Caco-2 (cell line): ENCODE measurements around the gene SLC5A10. TPM values are rescaled to one million over a fixed set of nuclear protein-coding genes. Genes with fewer than 3 reads are reported as not detected.

Experiments
- BruUV-seq: library from RNA; stranded (reverse); fragments of 400-500 nt; replicated peaks from 2 replicates; lab custom pipeline; 2021; lab: Mats Ljungman, UMichigan
- CTCF ChIA-PET: fragments of 300-600 bp; sonication (Branson Sonifier 250); formaldehyde crosslinking; loops from one replicate; lab custom pipeline; 2022; ENCODE audit warnings: antibody characterized with exemption; lab: Charles Lee
- POLR2A ChIA-PET: fragments of 300-600 bp; sonication (Branson Sonifier 250); formaldehyde crosslinking; loops from one replicate; lab custom pipeline; 2022; ENCODE audit warnings: antibody characterized with exemption; lab: Charles Lee
- DNase-seq, 2 experiments: peaks; one replicate each; pipeline versions ENCODE4 v3.0.0 to v3.0.0-alpha.2; 2020 to 2022
- H3K27me3 ChIP-seq: replicated peaks from 2 replicates; pipeline ENCODE4 v1.6.0; 2011; ENCODE audit warnings: low read length; ENCODE audit not compliant: control insufficient read depth, insufficient read depth
- H3K36me3 ChIP-seq: 2 replicates; pipeline ENCODE4 v1.5.1; 2011; ENCODE audit warnings: low read length; ENCODE audit not compliant: control insufficient read depth, insufficient read depth
- H3K4me1 ChIP-seq: fragments of 250-450 bp; sonication (Bioruptor Pico); 2 replicates; pipeline ENCODE4 v1.5.1; 2020; ENCODE audit warnings: mild to moderate bottlenecking
- H3K4me3 ChIP-seq: 2 replicates; pipeline ENCODE4 v1.5.1; 2011; ENCODE audit warnings: low read depth, mild to moderate bottlenecking, control low read depth, low read length
- H3K9me3 ChIP-seq: fragments of 250-450 bp; sonication (Bioruptor Pico); 2 replicates; pipeline ENCODE4 v1.5.1; 2020; ENCODE audit warnings: mild to moderate bottlenecking, moderate library complexity
- H3K27ac Mint-ChIP-seq: one replicate; pipeline ENCODE4 v1.8.0; 2022; ENCODE audit warnings: mixed read lengths; ENCODE audit not compliant: unreplicated experiment
- H3K27me3 Mint-ChIP-seq: one replicate; pipeline ENCODE4 v1.8.0; 2022; ENCODE audit warnings: mixed read lengths; ENCODE audit not compliant: insufficient read depth, unreplicated experiment
- H3K36me3 Mint-ChIP-seq: one replicate; pipeline ENCODE4 v1.8.0; 2022; ENCODE audit warnings: mild to moderate bottlenecking, mixed read lengths; ENCODE audit not compliant: insufficient read depth, unreplicated experiment
- H3K4me1 Mint-ChIP-seq: one replicate; pipeline ENCODE4 v1.8.0; 2022; ENCODE audit warnings: low read depth, mixed read lengths; ENCODE audit not compliant: unreplicated experiment
- H3K4me3 Mint-ChIP-seq: one replicate; pipeline ENCODE4 v1.8.0; 2022; ENCODE audit warnings: mild to moderate bottlenecking, moderate library complexity, mixed read lengths; ENCODE audit not compliant: unreplicated experiment
- H3K9me3 Mint-ChIP-seq: one replicate; pipeline ENCODE4 v1.8.0; 2022; ENCODE audit warnings: mixed read lengths; ENCODE audit not compliant: unreplicated experiment
- intact Hi-C: fragments of 100-400 bp; cut with micrococcal nuclease; formaldehyde crosslinking; loops from one replicate; pipeline ENCODE4 v1.10.0; 2022; ENCODE audit not compliant: unreplicated experiment
- total RNA-seq: library from RNA; stranded (reverse); gene quantifications from 2 replicates; pipeline ENCODE4 v1.2.3, GENCODE V29; 2022
- TF ChIP-seq, protein P1 (sequence below), 2 experiments: fragments of 200-600 bp in 1 of 2; IDR thresholded peaks; 1 replicate in 1 of 2; 2 replicates in 1 of 2; pipeline versions ENCODE4 v1.5.1 to v1.8.0; 2011 to 2022; ENCODE audit warnings: antibody characterized with exemption in 1 of 2, control low read depth in 1 of 2, inconsistent platforms in 1 of 2, low read depth in 1 of 2, low read length in 1 of 2, mild to moderate bottlenecking in 1 of 2, moderate library complexity in 1 of 2; ENCODE audit not compliant: insufficient read depth in 1 of 2, severe bottlenecking in 1 of 2, unreplicated experiment in 1 of 2

The SLC5A10 gene
- total RNA-seq, 1 experiment from 2014 or later: 0.27 TPM

GRCh38 chr17:18962494-18962815 lies 10.5 kb downstream of the SLC5A10 start:
- H3K27ac Mint-ChIP-seq: peak overlapping the region; percentile 19
- H3K4me1 Mint-ChIP-seq: peaks cover 11% of the 10 kb centered on the region
- H3K27me3 Mint-ChIP-seq: no peaks in the 10 kb centered on the region
- no TSS peak for BruUV-seq
- H3K4me3 Mint-ChIP-seq: no peak overlapping the region
- H3K27me3 ChIP-seq: no peaks in the 10 kb centered on the region
- no peak overlapping the region for H3K4me3 ChIP-seq
- POLR2A ChIA-PET: no interaction called here
- no peak for DNase-seq
- H3K9me3 Mint-ChIP-seq: no peaks in the 10 kb centered on the region
- TF ChIP-seq, protein P1, sequence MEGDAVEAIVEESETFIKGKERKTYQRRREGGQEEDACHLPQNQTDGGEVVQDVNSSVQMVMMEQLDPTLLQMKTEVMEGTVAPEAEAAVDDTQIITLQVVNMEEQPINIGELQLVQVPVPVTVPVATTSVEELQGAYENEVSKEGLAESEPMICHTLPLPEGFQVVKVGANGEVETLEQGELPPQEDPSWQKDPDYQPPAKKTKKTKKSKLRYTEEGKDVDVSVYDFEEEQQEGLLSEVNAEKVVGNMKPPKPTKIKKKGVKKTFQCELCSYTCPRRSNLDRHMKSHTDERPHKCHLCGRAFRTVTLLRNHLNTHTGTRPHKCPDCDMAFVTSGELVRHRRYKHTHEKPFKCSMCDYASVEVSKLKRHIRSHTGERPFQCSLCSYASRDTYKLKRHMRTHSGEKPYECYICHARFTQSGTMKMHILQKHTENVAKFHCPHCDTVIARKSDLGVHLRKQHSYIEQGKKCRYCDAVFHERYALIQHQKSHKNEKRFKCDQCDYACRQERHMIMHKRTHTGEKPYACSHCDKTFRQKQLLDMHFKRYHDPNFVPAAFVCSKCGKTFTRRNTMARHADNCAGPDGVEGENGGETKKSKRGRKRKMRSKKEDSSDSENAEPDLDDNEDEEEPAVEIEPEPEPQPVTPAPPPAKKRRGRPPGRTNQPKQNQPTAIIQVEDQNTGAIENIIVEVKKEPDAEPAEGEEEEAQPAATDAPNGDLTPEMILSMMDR (IDR thresholded peaks at IDR 0.05; ENCODE audit: insufficient read depth in 1 of 2, low read depth in 1 of 2, low read length in 1 of 2, severe bottlenecking in 1 of 2, unreplicated experiment in 1 of 2): no peak
- intact Hi-C loops: loop anchor here (10.0 kb wide), 1 partner anchor 148 kb away; no protein-coding TSS in a partner anchor
- peaks cover 20% of the 10 kb centered on the region for H3K4me1 ChIP-seq
- no peaks in the 10 kb centered on the region for H3K9me3 ChIP-seq
- no peaks in the 10 kb centered on the region for H3K36me3 Mint-ChIP-seq
- H3K36me3 ChIP-seq: no peaks in the 10 kb centered on the region
- CTCF ChIA-PET: no interaction called here

GRCh38 chr17:18963126-18964017 lies 11.4 kb downstream of the SLC5A10 start:
- TF ChIP-seq, protein P1 (IDR thresholded peaks at IDR 0.05; ENCODE audit: insufficient read depth in 1 of 2, low read depth in 1 of 2, low read length in 1 of 2, severe bottlenecking in 1 of 2, unreplicated experiment in 1 of 2): no peak
- Histone ChIP-seq H3K9me3 (no peaks in the 10 kb centered on the region), H3K4me3 (no peak overlapping the region), H3K4me1 (peaks cover 26% of the 10 kb centered on the region), H3K27me3 (no peaks in the 10 kb centered on the region), H3K36me3 (no peaks in the 10 kb centered on the region)
- CTCF ChIA-PET: interaction anchor here (1.1 kb wide), 1 partner anchor 24 kb away, joined by 3 read pairs; no protein-coding TSS in a partner anchor
- intact Hi-C loops: loop anchor here (10.0 kb wide), 1 partner anchor 149 kb away; no protein-coding TSS in a partner anchor
- Mint-ChIP-seq H3K27me3 (no peaks in the 10 kb centered on the region), H3K4me3 (no peak overlapping the region), H3K9me3 (no peaks in the 10 kb centered on the region), H3K36me3 (peaks cover 5% of the 10 kb centered on the region), H3K4me1 (peaks cover 11% of the 10 kb centered on the region), H3K27ac (peak overlapping the region; percentile 19)
- DNase-seq: peak in 1 of 2 experiments; percentile 61
- POLR2A ChIA-PET: no interaction called here
- no TSS peak for BruUV-seq

DNA sequence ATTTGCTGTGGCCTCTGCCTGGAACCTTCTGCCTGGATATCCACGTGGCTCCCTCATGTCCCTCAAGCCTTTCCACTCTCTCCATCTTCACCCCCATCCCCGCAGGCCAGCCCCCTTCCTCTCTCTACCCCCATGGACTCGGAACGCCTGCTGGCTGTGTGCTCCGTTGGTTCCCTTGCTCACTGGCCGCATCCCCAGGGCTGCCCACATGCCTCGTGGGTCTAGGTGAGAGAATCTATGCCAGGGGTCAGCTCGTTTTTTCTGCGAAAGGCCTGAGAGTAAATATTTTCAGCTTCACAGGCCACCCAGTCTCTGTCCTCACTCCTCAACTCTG lies 12.0 kb downstream of the SLC5A10 start:
- Mint-ChIP-seq H3K27ac (peak overlapping the region; percentile 13), H3K4me1 (peaks cover 11% of the 10 kb centered on the region), H3K9me3 (no peaks in the 10 kb centered on the region), H3K27me3 (no peaks in the 10 kb centered on the region), H3K4me3 (no peak overlapping the region), H3K36me3 (peaks cover 8% of the 10 kb centered on the region)
- ChIA-PET CTCF (no interaction called here), POLR2A (no interaction called here)
- Histone ChIP-seq H3K4me3 (no peak overlapping the region), H3K9me3 (no peaks in the 10 kb centered on the region), H3K36me3 (no peaks in the 10 kb centered on the region), H3K27me3 (no peaks in the 10 kb centered on the region), H3K4me1 (peaks cover 31% of the 10 kb centered on the region)
- no peak for DNase-seq
- BruUV-seq: no TSS peak
- intact Hi-C loops: loop anchor here (10.0 kb wide), 1 partner anchor 149 kb away; no protein-coding TSS in a partner anchor
- TF ChIP-seq, protein P1 (IDR thresholded peaks at IDR 0.05; ENCODE audit: insufficient read depth in 1 of 2, low read depth in 1 of 2, low read length in 1 of 2, severe bottlenecking in 1 of 2, unreplicated experiment in 1 of 2): no peak
